Right lobe of liver (tissue), 4 donors: Measurements from ENCODE around the gene LUZP1.

Experiments used
- POLR2A ChIP-seq: fragments of 450-650 bp; IDR thresholded peaks from one replicate; pipeline ENCODE4 v1.6.1; 2017; ENCODE audit warnings: antibody characterized with exemption, mild to moderate bottlenecking
- TF ChIP-seq, protein P1 (sequence below), 4 donors: fragments of 200-600 bp in 3 of 4; fragments of 450-650 bp in 1 of 4; IDR thresholded peaks; one replicate each; pipeline versions ENCODE4 v1.5.1 to v1.8.0; 2016 to 2022; ENCODE audit warnings: antibody characterized with exemption in 4 of 4, mild to moderate bottlenecking in 2 of 4
- donor health status: DM: no; HTN: no; CAD: no.
- donor health status: DM: no; HTN: no; CAD: no.
- donor health status: DM: no; HTN: yes; CAD: no.

DNA sequence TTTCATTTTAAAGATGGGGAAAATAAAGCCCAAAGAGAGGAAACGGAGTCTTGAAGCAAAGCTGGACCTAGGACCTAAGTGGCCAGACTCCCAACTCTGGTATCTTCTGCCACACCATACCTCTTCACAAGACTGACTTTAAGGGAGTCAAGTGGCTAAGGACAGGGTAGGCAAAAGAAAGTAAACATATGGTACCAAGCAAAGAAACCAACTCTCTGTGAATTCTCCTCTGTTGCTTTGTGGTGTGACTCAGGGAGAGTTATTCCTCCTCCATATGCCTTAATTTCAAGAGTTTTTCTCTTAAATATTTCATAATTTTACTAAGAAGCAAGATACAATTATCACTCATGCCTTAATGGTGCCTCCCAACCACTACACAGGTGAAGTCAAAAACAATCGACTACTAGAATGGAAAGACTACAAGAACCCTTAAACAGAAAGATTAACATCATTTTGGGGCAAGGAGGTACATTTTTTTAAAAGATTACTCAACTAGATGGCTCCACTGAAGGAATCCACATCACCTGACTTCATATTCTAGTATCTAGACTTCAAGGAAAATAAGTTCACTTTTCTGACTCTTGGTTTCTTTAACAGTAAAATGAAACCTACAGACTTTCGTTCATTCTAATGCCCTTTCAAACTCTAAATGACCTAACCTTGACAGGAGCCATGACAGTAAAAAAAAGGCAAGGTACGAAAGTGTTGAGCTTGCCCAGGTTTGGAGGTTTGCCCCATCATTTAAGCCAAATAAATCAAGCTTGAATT is 44.2 kb downstream of the LUZP1 start:
- no peak for TF ChIP-seq POLR2A
- TF ChIP-seq, protein P1, sequence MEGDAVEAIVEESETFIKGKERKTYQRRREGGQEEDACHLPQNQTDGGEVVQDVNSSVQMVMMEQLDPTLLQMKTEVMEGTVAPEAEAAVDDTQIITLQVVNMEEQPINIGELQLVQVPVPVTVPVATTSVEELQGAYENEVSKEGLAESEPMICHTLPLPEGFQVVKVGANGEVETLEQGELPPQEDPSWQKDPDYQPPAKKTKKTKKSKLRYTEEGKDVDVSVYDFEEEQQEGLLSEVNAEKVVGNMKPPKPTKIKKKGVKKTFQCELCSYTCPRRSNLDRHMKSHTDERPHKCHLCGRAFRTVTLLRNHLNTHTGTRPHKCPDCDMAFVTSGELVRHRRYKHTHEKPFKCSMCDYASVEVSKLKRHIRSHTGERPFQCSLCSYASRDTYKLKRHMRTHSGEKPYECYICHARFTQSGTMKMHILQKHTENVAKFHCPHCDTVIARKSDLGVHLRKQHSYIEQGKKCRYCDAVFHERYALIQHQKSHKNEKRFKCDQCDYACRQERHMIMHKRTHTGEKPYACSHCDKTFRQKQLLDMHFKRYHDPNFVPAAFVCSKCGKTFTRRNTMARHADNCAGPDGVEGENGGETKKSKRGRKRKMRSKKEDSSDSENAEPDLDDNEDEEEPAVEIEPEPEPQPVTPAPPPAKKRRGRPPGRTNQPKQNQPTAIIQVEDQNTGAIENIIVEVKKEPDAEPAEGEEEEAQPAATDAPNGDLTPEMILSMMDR (IDR thresholded peaks at IDR 0.05): no peak
